Measurements from ENCODE around the gene PCYOX1L.
"Not testable (repeated sequence)": the region's sequence is repeated elsewhere in the genome, so short reads cannot be mapped to it uniquely, and the experiment has no call there.

The PCYOX1L gene

DNA sequence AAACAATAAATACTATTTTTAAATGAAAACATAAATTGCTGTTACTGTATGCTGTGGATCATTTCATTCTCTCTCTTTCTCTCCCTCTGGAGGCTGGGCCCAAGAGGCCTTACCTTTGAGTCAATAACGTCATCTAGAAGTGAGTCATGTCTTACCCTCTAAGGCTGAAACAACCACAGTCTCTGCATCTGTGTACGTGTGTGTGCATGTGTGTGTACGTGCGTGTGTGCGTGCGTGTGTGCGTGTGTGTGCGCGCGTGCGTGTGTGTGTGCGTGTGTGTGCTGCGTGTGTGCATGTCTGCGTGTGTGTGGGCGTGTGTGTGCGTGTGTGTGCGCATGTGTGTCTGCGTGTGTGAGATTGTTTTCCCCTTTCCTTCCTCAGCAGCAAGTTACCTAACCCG is 34.9 kb downstream of the PCYOX1L start:
- no peaks in the 10 kb centered on the region for H3K36me3 ChIP-seq (replicated peaks; ENCODE audit: low read depth, low read length)
- H3K27me3 ChIP-seq (ENCODE audit: low read depth, low read length), result no peaks in the 10 kb centered on the region
- no peak overlapping the region for H3K4me3 ChIP-seq (ENCODE audit: low read length)
- no peaks in the 10 kb centered on the region for H3K9me3 ChIP-seq (ENCODE audit: insufficient read depth, low read length)
- H4K20me1 ChIP-seq (ENCODE audit: insufficient read depth, low read length), result no peaks in the 10 kb centered on the region
- no peak overlapping the region for H3K9ac ChIP-seq (ENCODE audit: low read length)
- H2AFZ ChIP-seq (ENCODE audit: low read depth, low read length), result no peak overlapping the region
- H3K27ac ChIP-seq (ENCODE audit: low read length), result no peak overlapping the region
- TF ChIP-seq, protein P1, sequence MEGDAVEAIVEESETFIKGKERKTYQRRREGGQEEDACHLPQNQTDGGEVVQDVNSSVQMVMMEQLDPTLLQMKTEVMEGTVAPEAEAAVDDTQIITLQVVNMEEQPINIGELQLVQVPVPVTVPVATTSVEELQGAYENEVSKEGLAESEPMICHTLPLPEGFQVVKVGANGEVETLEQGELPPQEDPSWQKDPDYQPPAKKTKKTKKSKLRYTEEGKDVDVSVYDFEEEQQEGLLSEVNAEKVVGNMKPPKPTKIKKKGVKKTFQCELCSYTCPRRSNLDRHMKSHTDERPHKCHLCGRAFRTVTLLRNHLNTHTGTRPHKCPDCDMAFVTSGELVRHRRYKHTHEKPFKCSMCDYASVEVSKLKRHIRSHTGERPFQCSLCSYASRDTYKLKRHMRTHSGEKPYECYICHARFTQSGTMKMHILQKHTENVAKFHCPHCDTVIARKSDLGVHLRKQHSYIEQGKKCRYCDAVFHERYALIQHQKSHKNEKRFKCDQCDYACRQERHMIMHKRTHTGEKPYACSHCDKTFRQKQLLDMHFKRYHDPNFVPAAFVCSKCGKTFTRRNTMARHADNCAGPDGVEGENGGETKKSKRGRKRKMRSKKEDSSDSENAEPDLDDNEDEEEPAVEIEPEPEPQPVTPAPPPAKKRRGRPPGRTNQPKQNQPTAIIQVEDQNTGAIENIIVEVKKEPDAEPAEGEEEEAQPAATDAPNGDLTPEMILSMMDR (IDR thresholded peaks at IDR 0.05; ENCODE audit: low read depth, low read length), result no peak
- no peak for TF ChIP-seq EZH2phosphoT487 (IDR thresholded peaks at IDR 0.05; ENCODE audit: low read depth)
- H3K79me2 ChIP-seq (ENCODE audit: low read length), result no peaks in the 10 kb centered on the region
- no peaks in the 10 kb centered on the region for H3K4me1 ChIP-seq (ENCODE audit: low read length)
- H3K4me2 ChIP-seq (ENCODE audit: low read length), result no peak overlapping the region

DNA sequence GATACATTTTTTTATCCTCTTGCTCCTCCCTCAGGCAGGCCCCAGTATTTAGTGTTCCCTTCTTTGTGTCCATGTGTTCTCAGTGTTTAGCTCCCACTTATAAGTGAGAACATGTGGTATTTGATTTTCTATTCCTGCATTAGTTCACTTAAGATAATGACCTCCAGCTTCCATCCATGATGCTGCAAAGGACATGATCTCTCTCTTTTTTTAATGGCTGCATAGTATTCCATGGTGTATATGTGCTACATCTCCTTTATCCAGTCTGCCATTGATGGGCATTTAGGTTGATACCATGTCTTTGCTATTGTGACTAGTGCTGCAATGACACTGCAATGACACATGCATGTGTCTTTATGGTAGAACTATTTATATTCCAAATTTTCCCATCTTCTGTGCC is 37.1 kb downstream of the PCYOX1L start:
- not testable (repeated sequence) for H3K9ac ChIP-seq (ENCODE audit: low read length); H4K20me1 ChIP-seq (ENCODE audit: insufficient read depth, low read length); H3K4me3 ChIP-seq (ENCODE audit: low read length); H3K36me3 ChIP-seq (replicated peaks; ENCODE audit: low read depth, low read length); H3K4me1 ChIP-seq (ENCODE audit: low read length); H3K27ac ChIP-seq (ENCODE audit: low read length); H3K4me2 ChIP-seq (ENCODE audit: low read length); H3K27me3 ChIP-seq (ENCODE audit: low read depth, low read length); H3K9me3 ChIP-seq (ENCODE audit: insufficient read depth, low read length); H2AFZ ChIP-seq (ENCODE audit: low read depth, low read length); H3K79me2 ChIP-seq (ENCODE audit: low read length)

DNA sequence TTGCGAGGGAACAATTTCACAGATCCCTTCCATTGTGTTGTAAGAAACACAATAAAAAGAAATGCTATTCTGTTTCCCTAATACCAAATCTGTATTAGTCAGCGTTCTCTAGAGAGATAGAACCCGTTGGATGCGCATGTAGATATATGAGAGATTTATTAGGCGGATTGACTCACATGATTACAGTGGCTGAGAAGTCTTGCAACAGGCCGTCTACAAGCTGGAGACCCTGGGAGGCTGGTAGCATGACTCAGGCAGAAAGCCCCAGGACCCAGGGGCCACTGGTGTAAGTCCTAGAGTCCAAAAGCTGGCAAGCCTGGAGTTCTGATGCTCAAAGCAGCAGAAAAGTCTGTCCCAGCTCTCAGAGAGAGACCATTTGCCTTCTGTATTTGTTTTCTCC is 39.7 kb downstream of the PCYOX1L start:
- Histone ChIP-seq H3K4me2 (ENCODE audit: low read length) (no peak overlapping the region), H3K79me2 (ENCODE audit: low read length) (no peaks in the 10 kb centered on the region), H3K9ac (ENCODE audit: low read length) (no peak overlapping the region), H3K27me3 (ENCODE audit: low read depth, low read length) (no peaks in the 10 kb centered on the region), H3K27ac (ENCODE audit: low read length) (no peak overlapping the region), H3K4me3 (ENCODE audit: low read length) (no peak overlapping the region), H3K4me1 (ENCODE audit: low read length) (peaks cover 10% of the 10 kb centered on the region), H3K9me3 (ENCODE audit: insufficient read depth, low read length) (no peaks in the 10 kb centered on the region), H2AFZ (ENCODE audit: low read depth, low read length) (no peak overlapping the region), H4K20me1 (ENCODE audit: insufficient read depth, low read length) (no peaks in the 10 kb centered on the region), H3K36me3 (replicated peaks; ENCODE audit: low read depth, low read length) (no peaks in the 10 kb centered on the region)
- TF ChIP-seq EZH2phosphoT487 (IDR thresholded peaks at IDR 0.05; ENCODE audit: low read depth), result no peak
- TF ChIP-seq, protein P1 (IDR thresholded peaks at IDR 0.05; ENCODE audit: low read depth, low read length), result no peak

DNA sequence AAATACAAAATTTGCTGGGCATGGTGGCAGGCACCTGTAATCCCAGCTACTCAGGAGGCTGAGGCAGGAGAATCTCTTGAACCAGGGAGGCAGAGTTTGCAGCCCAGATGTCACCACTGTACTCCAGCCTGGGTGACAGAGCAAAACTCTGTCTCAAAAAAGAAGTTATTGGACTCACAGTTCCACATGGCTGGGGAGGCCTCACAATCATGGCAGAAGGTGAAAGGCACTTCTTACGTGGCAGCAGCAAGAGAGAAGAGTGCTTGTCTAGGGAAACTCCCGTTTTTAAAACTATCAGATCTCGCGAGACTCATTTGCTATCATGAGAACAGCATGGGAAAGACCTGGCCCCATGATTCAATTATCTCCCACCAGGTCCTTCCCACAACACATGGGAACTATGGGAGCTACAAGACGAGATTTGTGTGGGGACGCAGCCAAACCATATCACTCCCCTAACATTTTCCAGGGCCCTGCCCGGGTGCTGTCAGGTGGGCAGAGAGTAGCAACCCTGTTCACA is 41.0 kb downstream of the PCYOX1L start:
- H3K36me3 ChIP-seq (replicated peaks; ENCODE audit: low read depth, low read length); H3K9ac ChIP-seq (ENCODE audit: low read length); H4K20me1 ChIP-seq (ENCODE audit: insufficient read depth, low read length); H3K27me3 ChIP-seq (ENCODE audit: low read depth, low read length); H3K4me1 ChIP-seq (ENCODE audit: low read length); H3K4me3 ChIP-seq (ENCODE audit: low read length); H3K9me3 ChIP-seq (ENCODE audit: insufficient read depth, low read length); H3K79me2 ChIP-seq (ENCODE audit: low read length): not testable (repeated sequence)
- peak overlapping the region; percentile 30; the same call in 1 of the 2 replicates for H2AFZ ChIP-seq (ENCODE audit: low read depth, low read length)
- 0 out of 2 replicates have a peak overlapping the region, but pooled peaks have one; percentile 16 for H3K27ac ChIP-seq (ENCODE audit: low read length)
- H3K4me2 ChIP-seq (ENCODE audit: low read length), result peak overlapping the region; percentile 5; the same call in 1 of the 2 replicates

DNA sequence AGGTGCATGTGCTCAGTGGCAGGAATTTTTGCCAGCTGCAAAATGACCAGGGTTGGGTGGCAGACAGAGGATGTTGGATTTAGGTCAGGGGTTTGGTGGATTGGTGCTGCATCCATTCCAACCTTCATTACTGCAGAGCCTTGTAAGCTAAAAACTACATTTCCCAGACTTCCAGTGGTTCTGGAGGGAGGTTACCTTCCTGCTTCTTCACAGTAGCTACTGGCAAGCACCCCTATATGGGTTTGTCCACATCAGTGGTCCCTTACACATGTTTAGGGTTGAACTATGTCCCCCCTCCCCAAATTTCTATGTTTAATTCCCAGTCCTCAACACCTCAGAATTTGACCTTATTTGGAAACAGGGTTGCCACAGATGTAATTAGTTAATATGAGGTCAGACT is 41.9 kb downstream of the PCYOX1L start:
- no peak overlapping the region for H3K4me3 ChIP-seq (ENCODE audit: low read length)
- H3K4me2 ChIP-seq (ENCODE audit: low read length), result no peak overlapping the region
- no peaks in the 10 kb centered on the region for H3K27me3 ChIP-seq (ENCODE audit: low read depth, low read length)
- H3K27ac ChIP-seq (ENCODE audit: low read length), result no peak overlapping the region
- no peaks in the 10 kb centered on the region for H4K20me1 ChIP-seq (ENCODE audit: insufficient read depth, low read length)
- H3K79me2 ChIP-seq (ENCODE audit: low read length), result no peaks in the 10 kb centered on the region
- H3K9ac ChIP-seq (ENCODE audit: low read length), result no peak overlapping the region
- TF ChIP-seq, protein P1 (IDR thresholded peaks at IDR 0.05; ENCODE audit: low read depth, low read length), result no peak
- no peak for TF ChIP-seq EZH2phosphoT487 (IDR thresholded peaks at IDR 0.05; ENCODE audit: low read depth)
- H3K36me3 ChIP-seq (replicated peaks; ENCODE audit: low read depth, low read length), result no peaks in the 10 kb centered on the region
- no peaks in the 10 kb centered on the region for H3K9me3 ChIP-seq (ENCODE audit: insufficient read depth, low read length)
- H2AFZ ChIP-seq (ENCODE audit: low read depth, low read length), result no peak overlapping the region
- peaks cover 10% of the 10 kb centered on the region for H3K4me1 ChIP-seq (ENCODE audit: low read length)
